Tibial nerve (tissue), 4 donors: ENCODE measurements around the gene BLVRB. TPM values are rescaled to one million over a fixed set of nuclear protein-coding genes. Genes with fewer than 3 reads are reported as not detected.

Source experiments
- DNase-seq, 2 donors: peaks; one replicate each; pipeline ENCODE4 v3.0.0-alpha.2; 2019; ENCODE audit warnings: low spot score in 2 of 2
- H3K27ac ChIP-seq, 4 donors: fragments of 200-600 bp; sonication (generic) in 3 of 4; one replicate each; pipeline ENCODE4 v1.5.1; 2017 to 2019; ENCODE audit warnings: mild to moderate bottlenecking in 1 of 4
- H3K27me3 ChIP-seq, 2 donors: fragments of 200-600 bp; sonication (generic) in 1 of 2; one replicate each; pipeline versions ENCODE4 v1.5.1 to v1.6.0; 2017 to 2019
- H3K36me3 ChIP-seq, 3 donors: fragments of 200-600 bp; sonication (generic); one replicate each; pipeline ENCODE4 v1.5.1; 2018 to 2019
- H3K4me1 ChIP-seq, 4 donors: fragments of 200-600 bp; sonication (generic) in 3 of 4; one replicate each; pipeline ENCODE4 v1.5.1; 2017 to 2019
- H3K4me3 ChIP-seq, 4 donors: fragments of 200-600 bp; sonication (generic) in 3 of 4; one replicate each; pipeline ENCODE4 v1.5.1; 2017 to 2019; ENCODE audit warnings: mild to moderate bottlenecking in 1 of 4, moderate library complexity in 1 of 4
- H3K9me3 ChIP-seq, 4 donors: fragments of 200-600 bp; sonication (generic) in 3 of 4; one replicate each; pipeline ENCODE4 v1.5.1; 2017 to 2019
- EP300 ChIP-seq, 2 donors: sonication (generic); formaldehyde crosslinking; IDR thresholded peaks; one replicate each; pipeline ENCODE4 v1.6.1; 2017; ENCODE audit warnings: antibody characterized with exemption in 2 of 2, mild to moderate bottlenecking in 1 of 2
- POLR2A ChIP-seq, 2 donors: fragments of 450-650 bp; IDR thresholded peaks; one replicate each; pipeline ENCODE4 v1.6.1; 2017; ENCODE audit warnings: antibody characterized with exemption in 2 of 2, mild to moderate bottlenecking in 2 of 2, moderate library complexity in 2 of 2
- WGBS, 2 donors: methylation state at CpG; one replicate each; pipeline ENCODE4 v1.1.5; 2018; 5-methylcytosine and 5-hydroxymethylcytosine counted together
- total RNA-seq, 4 donors: library from RNA; depleted of rRNA; stranded (reverse); fragments of >200 nt; gene quantifications; one replicate each; pipeline ENCODE4 v1.1.0, GENCODE V29; 2016
- TF ChIP-seq, protein P1 (sequence below), 5 experiments: fragments of 200-600 bp in 3 of 5; fragments of 450-650 bp in 2 of 5; sonication (generic) in 3 of 5; IDR thresholded peaks; one replicate each; pipeline ENCODE4 v1.5.1; 2016 to 2019; ENCODE audit warnings: antibody characterized with exemption in 5 of 5, mild to moderate bottlenecking in 3 of 5, moderate library complexity in 2 of 5

BLVRB gene
- total RNA-seq, 4 donors from 2014 or later = 219 to 299 (median 244) TPM

DNA sequence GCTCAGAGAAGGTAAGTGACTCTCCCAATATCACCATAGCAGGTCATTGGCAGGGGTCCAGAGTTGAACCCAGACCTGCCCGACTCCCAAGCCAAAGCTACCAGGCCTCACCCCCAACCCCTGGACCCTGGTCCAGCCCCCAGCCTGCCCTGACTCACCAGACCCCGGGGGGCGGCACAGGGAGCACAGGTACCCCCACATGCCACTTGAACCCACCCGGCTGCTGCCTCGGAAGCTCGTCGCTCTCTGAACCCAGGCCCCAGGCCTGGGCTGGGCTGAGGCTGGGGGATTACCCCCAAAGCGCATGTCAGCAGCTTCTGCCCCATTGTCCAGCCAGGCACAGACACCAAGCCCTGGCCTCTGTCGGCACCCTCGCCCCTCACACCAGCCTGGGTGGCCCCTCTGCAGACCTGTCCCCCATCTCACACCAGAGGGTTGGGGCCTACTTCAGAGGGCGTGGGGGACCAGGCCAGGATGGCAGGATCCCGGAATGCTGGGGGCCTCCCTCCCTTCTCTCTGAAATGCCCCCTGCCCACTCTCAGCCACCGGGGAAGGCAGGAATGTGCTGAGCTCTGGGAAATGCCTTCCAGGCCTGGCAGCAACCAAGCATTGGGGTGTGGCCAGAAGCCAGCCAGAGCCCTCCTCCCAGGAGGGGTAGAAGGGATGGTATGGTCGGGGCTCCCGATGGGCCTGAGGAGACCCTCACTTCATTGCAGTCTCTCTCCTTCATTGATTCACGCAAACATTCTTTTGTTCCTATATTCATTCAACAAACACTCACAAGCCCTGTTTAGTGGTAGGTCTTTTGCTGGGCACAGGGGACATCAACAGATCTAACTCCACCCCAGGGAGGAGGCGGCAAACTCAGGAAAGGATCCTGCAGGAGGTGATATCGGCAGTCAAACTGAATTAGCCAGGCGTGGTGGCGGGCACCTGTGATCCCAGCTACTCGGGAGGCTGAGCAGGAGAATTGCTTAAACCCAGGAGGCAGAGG, 50.7 kb downstream of the BLVRB start:
- H3K27me3 ChIP-seq = peaks cover 0 to 7% of the 10 kb centered on the region in 2 donors
- no peak for DNase-seq
- 58 to 63% methylated on average over 15 to 20 of the region's 21 CpGs for WGBS, 2 donors
- H3K27ac ChIP-seq = peak overlapping the region in 3 of 4 donors; percentile 58 to 95 (median 95)
- no peaks in the 10 kb centered on the region for H3K36me3 ChIP-seq
- TF ChIP-seq, protein P1, sequence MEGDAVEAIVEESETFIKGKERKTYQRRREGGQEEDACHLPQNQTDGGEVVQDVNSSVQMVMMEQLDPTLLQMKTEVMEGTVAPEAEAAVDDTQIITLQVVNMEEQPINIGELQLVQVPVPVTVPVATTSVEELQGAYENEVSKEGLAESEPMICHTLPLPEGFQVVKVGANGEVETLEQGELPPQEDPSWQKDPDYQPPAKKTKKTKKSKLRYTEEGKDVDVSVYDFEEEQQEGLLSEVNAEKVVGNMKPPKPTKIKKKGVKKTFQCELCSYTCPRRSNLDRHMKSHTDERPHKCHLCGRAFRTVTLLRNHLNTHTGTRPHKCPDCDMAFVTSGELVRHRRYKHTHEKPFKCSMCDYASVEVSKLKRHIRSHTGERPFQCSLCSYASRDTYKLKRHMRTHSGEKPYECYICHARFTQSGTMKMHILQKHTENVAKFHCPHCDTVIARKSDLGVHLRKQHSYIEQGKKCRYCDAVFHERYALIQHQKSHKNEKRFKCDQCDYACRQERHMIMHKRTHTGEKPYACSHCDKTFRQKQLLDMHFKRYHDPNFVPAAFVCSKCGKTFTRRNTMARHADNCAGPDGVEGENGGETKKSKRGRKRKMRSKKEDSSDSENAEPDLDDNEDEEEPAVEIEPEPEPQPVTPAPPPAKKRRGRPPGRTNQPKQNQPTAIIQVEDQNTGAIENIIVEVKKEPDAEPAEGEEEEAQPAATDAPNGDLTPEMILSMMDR (IDR thresholded peaks at IDR 0.05) = no peak
- TF ChIP-seq EP300 (IDR thresholded peaks at IDR 0.05) = peak in 1 of 2 donors; percentile 62
- H3K4me1 ChIP-seq = peaks cover 0 to 38% (median 0%) of the 10 kb centered on the region in 4 donors
- H3K9me3 ChIP-seq = no peaks in the 10 kb centered on the region
- H3K4me3 ChIP-seq = peak overlapping the region in 3 of 4 donors; percentile 3 to 41 (median 21)

GRCh38 chr19:40413291-40413845, 52.2 kb downstream of the BLVRB start, which contains the start of gene PRX:
Gene PRX, minus strand, starts transcription at chr19:40413378. Its CDS starts 5,446 bp downstream, at chr19:40407932.
- Histone ChIP-seq H3K27me3 (peaks cover 0 to 7% of the 10 kb centered on the region in 2 donors), H3K4me1 (peaks cover 0 to 38% (median 0%) of the 10 kb centered on the region in 4 donors), H3K36me3 (no peaks in the 10 kb centered on the region), H3K27ac (peak within 1 kb of the TSS; percentile 74 to 95 (median 88)), H3K4me3 (peak within 1 kb of the TSS; percentile 16 to 41 (median 19)), H3K9me3 (no peaks in the 10 kb centered on the region)
- no peak for DNase-seq
- TF ChIP-seq EP300 (IDR thresholded peaks at IDR 0.05) = peak in 1 of 2 donors; percentile 83
- TF ChIP-seq, protein P1 (IDR thresholded peaks at IDR 0.05) = no peak
- peak; percentile 36 to 73 for TF ChIP-seq POLR2A (IDR thresholded peaks at IDR 0.05)
- 19 to 25% methylated on average over 18 of the region's 18 CpGs for WGBS, 2 donors

GRCh38 chr19:40412866-40413265, 52.7 kb downstream of the BLVRB start:
- H3K4me3 ChIP-seq = peak overlapping the region in 3 of 4 donors; percentile 17 to 39 (median 21)
- peaks cover 0 to 7% of the 10 kb centered on the region in 2 donors for H3K27me3 ChIP-seq
- H3K4me1 ChIP-seq = peaks cover 0 to 35% (median 0%) of the 10 kb centered on the region in 4 donors
- H3K27ac ChIP-seq = peak overlapping the region; percentile 74 to 95 (median 78)
- no peaks in the 10 kb centered on the region for H3K36me3 ChIP-seq
- WGBS, 2 donors = 55 to 71% methylated on average over 4 of the region's 4 CpGs
- no peaks in the 10 kb centered on the region for H3K9me3 ChIP-seq
- DNase-seq = no peak
- TF ChIP-seq, protein P1 (IDR thresholded peaks at IDR 0.05) = no peak
- TF ChIP-seq EP300 (IDR thresholded peaks at IDR 0.05) = no peak
- no peak for TF ChIP-seq POLR2A (IDR thresholded peaks at IDR 0.05)

GRCh38 chr19:40411958-40412499, 53.5 kb downstream of the BLVRB start:
- H3K36me3 ChIP-seq = no peaks in the 10 kb centered on the region
- H3K27me3 ChIP-seq = peaks cover 0 to 7% of the 10 kb centered on the region in 2 donors
- no peak for TF ChIP-seq EP300 (IDR thresholded peaks at IDR 0.05)
- H3K27ac ChIP-seq = peak overlapping the region; percentile 74 to 95 (median 78)
- H3K4me1 ChIP-seq = peaks cover 0 to 27% (median 0%) of the 10 kb centered on the region in 4 donors
- no peaks in the 10 kb centered on the region for H3K9me3 ChIP-seq
- peak overlapping the region; percentile 16 to 39 (median 19) for H3K4me3 ChIP-seq
- WGBS, 2 donors = 54 to 65% methylated on average over 8 of the region's 8 CpGs
- DNase-seq = no peak

- Histone ChIP-seq H3K27ac (peak overlapping the region; percentile 74 to 95 (median 78)), H3K9me3 (no peaks in the 10 kb centered on the region), H3K36me3 (no peaks in the 10 kb centered on the region), H3K4me1 (peaks cover 0 to 22% (median 0%) of the 10 kb centered on the region in 4 donors), H3K27me3 (peaks cover 0 to 7% of the 10 kb centered on the region in 2 donors), H3K4me3 (peak overlapping the region; percentile 5 to 39 (median 18))
- TF ChIP-seq EP300 (IDR thresholded peaks at IDR 0.05) (peak in 1 of 2 donors; percentile 26), POLR2A (IDR thresholded peaks at IDR 0.05) (no peak)
- no peak for DNase-seq
- 54 to 61% methylated on average over 15 to 16 of the region's 16 CpGs for WGBS, 2 donors
Measured at GRCh38 chr19:40411125-40411842, 54.3 kb downstream of the BLVRB start.
